Measurements from ENCODE around the gene IPPK.

The IPPK gene

GRCh38 chr9:92619601-92620300 is 50.2 kb downstream of the IPPK start:
- DNase-seq (ENCODE audit: extremely low spot score), result no peak
- POLR2A ChIA-PET, result no interaction called here
- TF ChIP-seq CTCF (IDR thresholded peaks at IDR 0.05; ENCODE audit: control extremely low read depth, extremely low read depth, low read depth, missing control alignments), result no peak
- CTCF ChIA-PET, result interaction anchor here (1.0 to 1.4 kb wide), 4 partner anchors 8 to 12 kb away, joined by 3 to 4 read pairs (median 3); no protein-coding TSS in a partner anchor

GRCh38 chr9:92618633-92619225 is 51.2 kb downstream of the IPPK start:
- ChIA-PET POLR2A (no interaction called here), CTCF (interaction anchor here (0.9 kb wide), 1 partner anchor 480 kb away, joined by 5 read pairs; no protein-coding TSS in a partner anchor)
- TF ChIP-seq CTCF (IDR thresholded peaks at IDR 0.05; ENCODE audit: control extremely low read depth, extremely low read depth, low read depth, missing control alignments), result no peak
- no peak for DNase-seq (ENCODE audit: extremely low spot score)

DNA sequence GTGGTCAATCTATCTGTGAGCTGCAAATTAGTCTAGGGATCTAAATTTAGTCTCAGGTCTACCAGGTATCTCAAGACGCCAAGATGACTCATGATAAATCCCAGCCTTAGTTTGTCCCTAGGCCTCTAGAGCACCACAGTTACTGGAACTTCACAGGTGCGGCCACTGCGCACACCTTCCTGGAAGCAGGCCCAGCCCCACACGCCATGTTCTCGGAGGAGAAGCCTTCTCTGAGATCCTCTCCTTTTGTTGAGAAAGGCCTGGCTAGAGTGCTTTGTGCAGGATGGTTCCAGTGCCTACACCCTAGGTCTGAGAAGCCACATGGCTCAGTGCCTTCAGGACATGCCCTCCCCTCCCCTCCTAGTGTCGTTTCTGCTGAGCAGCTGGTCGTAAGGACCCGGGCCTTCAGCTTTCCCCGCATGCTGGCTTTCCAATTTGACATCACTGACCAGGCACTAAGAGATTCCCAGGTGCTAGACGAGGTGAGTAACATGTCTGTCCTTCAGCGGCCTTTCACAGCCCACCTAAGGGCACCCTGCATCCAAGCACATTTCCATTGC is 51.9 kb downstream of the IPPK start:
- DNase-seq (ENCODE audit: extremely low spot score), result no peak
- ChIA-PET CTCF (interaction anchor here (0.9 kb wide), 1 partner anchor 480 kb away, joined by 5 read pairs; no protein-coding TSS in a partner anchor), POLR2A (no interaction called here)
- TF ChIP-seq CTCF (IDR thresholded peaks at IDR 0.05; ENCODE audit: control extremely low read depth, extremely low read depth, low read depth, missing control alignments), result no peak

GRCh38 chr9:92617195-92617813 is 52.6 kb downstream of the IPPK start:
- POLR2A ChIA-PET, result no interaction called here
- CTCF ChIA-PET, result interaction anchor here (1.3 kb wide), 1 partner anchor 17 kb away, joined by 3 read pairs; no protein-coding TSS in a partner anchor
- DNase-seq (ENCODE audit: extremely low spot score), result no peak
- no peak for TF ChIP-seq CTCF (IDR thresholded peaks at IDR 0.05; ENCODE audit: control extremely low read depth, extremely low read depth, low read depth, missing control alignments)

DNA sequence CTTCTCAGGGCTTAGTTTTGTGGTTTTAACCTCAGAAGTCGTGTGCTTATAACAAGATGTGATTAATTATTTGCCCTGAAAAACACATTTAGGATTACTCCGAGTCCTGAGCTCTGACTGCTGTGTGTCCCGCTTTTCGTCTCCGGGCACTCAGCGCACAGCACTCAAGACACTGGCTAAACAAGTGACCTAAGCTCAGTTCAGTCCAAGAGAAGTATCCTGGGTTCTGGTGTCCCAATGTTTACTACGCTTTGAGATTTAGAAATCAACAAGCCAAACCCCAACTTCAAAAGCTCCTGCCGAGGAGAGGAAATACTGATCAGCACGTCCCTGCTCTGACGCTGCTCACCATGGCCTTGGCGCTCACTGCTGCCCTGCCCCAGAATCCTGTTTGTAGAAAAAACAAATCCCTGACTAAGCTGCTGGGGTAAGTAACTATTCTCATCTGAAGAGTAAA is 53.2 kb downstream of the IPPK start:
- TF ChIP-seq CTCF (IDR thresholded peaks at IDR 0.05; ENCODE audit: control extremely low read depth, extremely low read depth, low read depth, missing control alignments), result no peak
- ChIA-PET CTCF (interaction anchor here (1.3 kb wide), 1 partner anchor 18 kb away, joined by 3 read pairs; no protein-coding TSS in a partner anchor), POLR2A (no interaction called here)
- no peak for DNase-seq (ENCODE audit: extremely low spot score)

GRCh38 chr9:92616199-92616641 is 53.7 kb downstream of the IPPK start:
- TF ChIP-seq CTCF (IDR thresholded peaks at IDR 0.05; ENCODE audit: control extremely low read depth, extremely low read depth, low read depth, missing control alignments), result no peak
- DNase-seq (ENCODE audit: extremely low spot score), result no peak
- ChIA-PET POLR2A (no interaction called here), CTCF (interaction anchor here (0.8 to 1.3 kb wide), 2 partner anchors 18 to 478 kb away, joined by 3 read pairs; no protein-coding TSS in a partner anchor)

Data from GM10248 (cell line).